IMR-90 (cell line): ENCODE data around the gene GCH1. TPM values are rescaled to one million over a fixed set of nuclear protein-coding genes. Genes with fewer than 3 reads are reported as not detected.

Experiments
- ATAC-seq: fragments of 200-7000 bp; cut with Tn5 transposase; 2 replicates; pipeline ENCODE4 v1.9.1; 2020; ENCODE audit warnings: low read depth, mild to moderate bottlenecking, moderate library complexity
- BruUV-seq: library from RNA; stranded (reverse); fragments of 400-500 nt; replicated peaks from 2 replicates; lab custom pipeline; 2021; lab: Mats Ljungman, UMichigan
- CTCF ChIA-PET: fragments of 300-600 bp; formaldehyde crosslinking; extraction: SDS; loops from one replicate; lab custom pipeline; 2021; ENCODE audit warnings: antibody characterized with exemption; lab: Yijun Ruan, JAX
- POLR2A ChIA-PET: fragments of 300-600 bp; sonication (Branson Sonifier 250); formaldehyde crosslinking; loops from one replicate; lab custom pipeline; 2022; ENCODE audit warnings: antibody characterized with exemption; ENCODE audit not compliant: unreplicated experiment; lab: Charles Lee
- DNase-seq: peaks from one replicate; pipeline ENCODE4 v3.0.0; 2013
- H2AFZ ChIP-seq: replicated peaks from 2 replicates; pipeline ENCODE3; 2013; ENCODE audit warnings: low read length, mild to moderate bottlenecking; ENCODE audit not compliant: poor library complexity
- H2AK5ac ChIP-seq: 2 replicates; pipeline ENCODE4 v1.6.1; 2013; ENCODE audit warnings: low read depth, low read length, inconsistent platforms
- H2AK9ac ChIP-seq: replicated peaks from 2 replicates; pipeline ENCODE3; 2013; ENCODE audit warnings: mild to moderate bottlenecking, low read depth, low read length, moderate library complexity; ENCODE audit not compliant: poor library complexity
- H2BK120ac ChIP-seq: 2 replicates; pipeline ENCODE4 v1.6.1; 2013; ENCODE audit warnings: low read depth, low read length, inconsistent platforms
- H2BK15ac ChIP-seq: 3 replicates; pipeline ENCODE4 v1.6.1; 2013; ENCODE audit warnings: low read depth, low read length, inconsistent platforms
- H2BK20ac ChIP-seq: 2 replicates; pipeline ENCODE4 v1.6.1; 2013; ENCODE audit warnings: low read depth, mild to moderate bottlenecking, inconsistent platforms, low read length, moderate library complexity
- H2BK5ac ChIP-seq: 2 replicates; pipeline ENCODE4 v1.6.1; 2013; ENCODE audit warnings: mild to moderate bottlenecking, low read depth, low read length, inconsistent platforms; ENCODE audit not compliant: poor library complexity, severe bottlenecking
- H3K14ac ChIP-seq: replicated peaks from 2 replicates; pipeline ENCODE4 v1.6.1; 2013; ENCODE audit warnings: low read depth, low read length, inconsistent platforms
- H3K18ac ChIP-seq: 2 replicates; pipeline ENCODE4 v1.6.1; 2013; ENCODE audit warnings: low read depth, low read length, control low read depth
- H3K23ac ChIP-seq: 2 replicates; pipeline ENCODE4 v1.6.1; 2013; ENCODE audit warnings: low read depth, low read length, inconsistent platforms
- H3K27ac ChIP-seq: 2 replicates; pipeline ENCODE4 v1.5.1; 2013; ENCODE audit warnings: mild to moderate bottlenecking, control low read depth, low read length; ENCODE audit not compliant: insufficient read depth
- H3K27me3 ChIP-seq: 2 replicates; pipeline ENCODE4 v1.6.1; 2013; ENCODE audit warnings: low read length; ENCODE audit not compliant: control insufficient read depth, insufficient read depth
- H3K36me3 ChIP-seq: 2 replicates; pipeline ENCODE4 v1.6.1; 2013; ENCODE audit warnings: low read length, mixed read lengths; ENCODE audit not compliant: control insufficient read depth, insufficient read depth
- H3K4ac ChIP-seq: 2 replicates; pipeline ENCODE4 v1.6.1; 2013; ENCODE audit warnings: low read depth, low read length, inconsistent platforms
- H3K4me1 ChIP-seq: 2 replicates; pipeline ENCODE4 v1.6.1; 2013; ENCODE audit warnings: low read length, mixed read lengths; ENCODE audit not compliant: control insufficient read depth, insufficient read depth
- H3K4me2 ChIP-seq: 2 replicates; pipeline ENCODE4 v1.6.1; 2013; ENCODE audit warnings: low read depth, mild to moderate bottlenecking, control low read depth, low read length, moderate library complexity
- H3K4me3 ChIP-seq: 2 replicates; pipeline ENCODE4 v1.5.1; 2013; ENCODE audit warnings: low read depth, mild to moderate bottlenecking, control low read depth, low read length, moderate library complexity; ENCODE audit not compliant: insufficient read depth
- H3K56ac ChIP-seq: 2 replicates; pipeline ENCODE4 v1.6.1; 2013; ENCODE audit warnings: low read length, inconsistent platforms; ENCODE audit not compliant: insufficient read depth; ENCODE audit errors: extremely low read depth
- H3K79me1 ChIP-seq, 2 experiments: 2 replicates each; pipeline ENCODE4 v1.6.1; 2013; ENCODE audit warnings: low read length in 2 of 2, inconsistent platforms in 1 of 2, low read depth in 1 of 2
- H3K9ac ChIP-seq: 2 replicates; pipeline ENCODE4 v1.6.1; 2013; ENCODE audit warnings: low read depth, low read length, control low read depth
- H3K9me1 ChIP-seq: 2 replicates; pipeline ENCODE4 v1.6.1; 2013; ENCODE audit warnings: low read length, inconsistent platforms; ENCODE audit not compliant: insufficient read depth
- H3K9me3 ChIP-seq: 2 replicates; pipeline ENCODE4 v1.6.1; 2013; ENCODE audit warnings: low read length; ENCODE audit not compliant: control insufficient read depth, insufficient read depth
- H4K20me1 ChIP-seq: 2 replicates; pipeline ENCODE4 v1.6.1; 2013; ENCODE audit warnings: low read length, inconsistent platforms; ENCODE audit not compliant: insufficient read depth
- H4K5ac ChIP-seq: 2 replicates; pipeline ENCODE4 v1.6.1; 2013; ENCODE audit warnings: mild to moderate bottlenecking, low read depth, low read length, control low read depth
- H4K8ac ChIP-seq, 2 experiments: 2 replicates each; pipeline ENCODE4 v1.6.1; 2013; ENCODE audit warnings: low read depth in 2 of 2, low read length in 2 of 2, control low read depth in 1 of 2, inconsistent platforms in 1 of 2
- H4K91ac ChIP-seq: 2 replicates; pipeline ENCODE4 v1.6.1; 2013; ENCODE audit warnings: low read depth, low read length, inconsistent platforms; ENCODE audit not compliant: insufficient read depth
- BHLHE40 ChIP-seq: fragments of 150-350 bp; IDR thresholded peaks from 2 replicates; pipeline ENCODE4 v1.6.1; 2016; ENCODE audit warnings: mild to moderate bottlenecking, low read depth, low read length
- CEBPB ChIP-seq: IDR thresholded peaks from 2 replicates; pipeline ENCODE4 v1.6.1; 2012; ENCODE audit warnings: low read depth, low read length, improper control_type of control experiment
- CHD1 ChIP-seq: IDR thresholded peaks from 2 replicates; pipeline ENCODE4 v1.6.1; 2012; ENCODE audit warnings: low read depth, low read length, improper control_type of control experiment
- CTCF ChIP-seq: conservative IDR thresholded peaks from 2 replicates; pipeline ENCODE4 v1.5.1; 2012; ENCODE audit warnings: mild to moderate bottlenecking, low read depth, low read length, improper control_type of control experiment
- ELK1 ChIP-seq: fragments of 150-350 bp; IDR thresholded peaks from 2 replicates; pipeline ENCODE4 v1.6.1; 2016; ENCODE audit warnings: low read depth, mild to moderate bottlenecking, low read length, moderate library complexity, borderline replicate concordance
- FOS ChIP-seq: fragments of 150-350 bp; IDR thresholded peaks from 2 replicates; pipeline ENCODE4 v1.6.1; 2016; ENCODE audit warnings: low read depth, low read length
- MAFK ChIP-seq: IDR thresholded peaks from 2 replicates; pipeline ENCODE4 v1.6.1; 2012; ENCODE audit warnings: low read depth, low read length, improper control_type of control experiment
- MAZ ChIP-seq: IDR thresholded peaks from 2 replicates; pipeline ENCODE4 v1.6.1; 2012; ENCODE audit warnings: low read depth, mild to moderate bottlenecking, low read length, improper control_type of control experiment, moderate library complexity, borderline replicate concordance
- MXI1 ChIP-seq: IDR thresholded peaks from 2 replicates; pipeline ENCODE4 v1.6.1; 2012; ENCODE audit warnings: low read depth, mild to moderate bottlenecking, low read length, moderate library complexity, borderline replicate concordance
- NFE2L2 ChIP-seq: fragments of 150-350 bp; IDR thresholded peaks from 2 replicates; pipeline ENCODE4 v1.6.1; 2016; ENCODE audit warnings: low read depth, mild to moderate bottlenecking, low read length
- POLR2A ChIP-seq: IDR thresholded peaks from 2 replicates; pipeline ENCODE4 v1.6.1; 2012; ENCODE audit warnings: mild to moderate bottlenecking, low read depth, low read length
- RAD21 ChIP-seq: IDR thresholded peaks from 2 replicates; pipeline ENCODE4 v1.6.1; 2012; ENCODE audit warnings: low read length, improper control_type of control experiment
- RCOR1 ChIP-seq: IDR thresholded peaks from 2 replicates; pipeline ENCODE4 v1.6.1; 2012; ENCODE audit warnings: mild to moderate bottlenecking, low read length, improper control_type of control experiment; ENCODE audit not compliant: insufficient replicate concordance
- RFX5 ChIP-seq: IDR thresholded peaks from 2 replicates; pipeline ENCODE4 v1.8.0; 2012; ENCODE audit warnings: low read depth, mild to moderate bottlenecking, low read length, moderate library complexity
- SMC3 ChIP-seq: fragments of 150-350 bp; IDR thresholded peaks from 2 replicates; pipeline ENCODE4 v1.6.1; 2016; ENCODE audit warnings: low read depth, mild to moderate bottlenecking, antibody characterized with exemption, low read length, moderate library complexity
- USF2 ChIP-seq: fragments of 150-350 bp; IDR thresholded peaks from 2 replicates; pipeline ENCODE4 v1.6.1; 2017; ENCODE audit warnings: mild to moderate bottlenecking, antibody characterized with exemption, low read length, low read depth
- WGBS, 2 experiments: methylation state at CpG; one replicate each; pipeline versions ENCODE4 v1.1.5 to v1.1.7; 2013; ENCODE audit warnings: missing lambda C conversion rate in 2 of 2; ENCODE audit not compliant: insufficient read length in 1 of 2; ENCODE audit errors: extremely low coverage in 2 of 2; 5-methylcytosine and 5-hydroxymethylcytosine counted together
- dilution Hi-C: fragments of 300-500 bp; cut with HindIII; formaldehyde crosslinking; loops from one replicate; pipeline ENCODE4 v1.14.3; 2018; ENCODE audit warnings: low sequenced_read_pairs; ENCODE audit not compliant: unreplicated experiment
- in situ Hi-C: fragments of 300-500 bp; cut with MboI; formaldehyde crosslinking; loops from 3 replicates; pipeline ENCODE4 v1.14.3; 2019; ENCODE audit warnings: low sequenced_read_pairs, inconsistent platforms, mixed read lengths
- intact Hi-C: fragments of 100-400 bp; cut with micrococcal nuclease; formaldehyde crosslinking; loops from 2 replicates; pipeline ENCODE4 v1.10.0; 2022
- polyA plus RNA-seq, 3 experiments: library from polyadenylated mRNA; depleted of rRNA; stranded (reverse); fragments of >200 nt; gene quantifications; 2 replicates each; pipeline ENCODE4 v1.2.3, GENCODE V29; 2012; ENCODE audit warnings: low replicate concordance in 1 of 3
- total RNA-seq: library from RNA; depleted of rRNA; stranded (reverse); fragments of >200 nt; gene quantifications from 2 replicates; pipeline ENCODE4 v1.2.3, GENCODE V29; 2012

The GCH1 gene
- total and polyA plus RNA-seq, 2 of the 4 experiments (the other 2 are of a cell fraction), result 0.54 to 0.74 TPM

GRCh38 chr14:54944737-54945391 is 42.2 kb upstream of the GCH1 start:
- Histone ChIP-seq H4K91ac (no peak overlapping the region), H2BK15ac (no peak overlapping the region), H3K27ac (no peak overlapping the region), H4K20me1 (no peaks in the 10 kb centered on the region), H3K27me3 (no peaks in the 10 kb centered on the region), H3K18ac (no peak overlapping the region), H4K8ac (no peak overlapping the region), H2AK5ac (no peak overlapping the region), H3K56ac (no peak overlapping the region), H2BK20ac (no peak overlapping the region), H3K36me3 (0 out of 2 replicates have a peak, but pooled peaks cover 2% of the 10 kb centered on the region), H2AK9ac (no peak overlapping the region), H3K9ac (no peak overlapping the region), H3K23ac (no peak overlapping the region), H3K4ac (no peak overlapping the region), H2BK120ac (no peak overlapping the region), H2AFZ (no peak overlapping the region), H3K9me3 (no peaks in the 10 kb centered on the region; the same call in 1 of the 2 replicates), H3K9me1 (no peaks in the 10 kb centered on the region), H3K4me3 (no peak overlapping the region), H3K4me2 (no peak overlapping the region), H3K14ac (no peak overlapping the region), H3K79me1 (no peaks in the 10 kb centered on the region), H3K4me1 (no peaks in the 10 kb centered on the region), H2BK5ac (no peak overlapping the region), H4K5ac (no peak overlapping the region)
- ATAC-seq (no peak), DNase-seq (no peak)
- intact Hi-C loops (no loop called here), in situ Hi-C loops (no loop called here), dilution Hi-C loops (no loop called here)
- CTCF ChIA-PET, result no interaction called here
- no TSS peak for BruUV-seq
- 93% methylated on average over 6 of the region's 9 CpGs; no CpG with 5 or more reads in 1 of the 2 experiments for WGBS, 2 experiments
- no peak for TF ChIP-seq ELK1
- TF ChIP-seq SMC3, result no peak
- no peak for TF ChIP-seq CHD1
- TF ChIP-seq NFE2L2, result no peak
- TF ChIP-seq RCOR1, result no peak
- TF ChIP-seq MAFK, result no peak
- TF ChIP-seq RAD21, result no peak
- no peak for TF ChIP-seq MAZ
- no peak for TF ChIP-seq MXI1
- no peak for TF ChIP-seq POLR2A
- TF ChIP-seq FOS, result no peak
- no peak for TF ChIP-seq BHLHE40
- TF ChIP-seq CTCF, result no peak
- TF ChIP-seq USF2, result no peak
- no peak for TF ChIP-seq CEBPB
- TF ChIP-seq RFX5, result no peak
- POLR2A ChIA-PET, result no interaction called here
